Ovary (tissue), 9 donors: ENCODE measurements around the gene ANGPTL4. TPM values are rescaled to one million over a fixed set of nuclear protein-coding genes. Genes with fewer than 3 reads are reported as not detected.
"Not testable (repeated sequence)": the region's sequence is repeated elsewhere in the genome, so short reads cannot be mapped to it uniquely, and the experiment has no call there.

Source experiments
- DNase-seq, 5 donors: peaks; one replicate each; pipeline ENCODE4 v3.0.0-alpha.2; 2019 to 2020
- H3K27ac ChIP-seq, 2 donors: fragments of 200-600 bp; one replicate each; pipeline versions ENCODE4 v1.5.1 to v1.8.0; 2019 to 2022
- H3K27me3 ChIP-seq: fragments of 200-600 bp; one replicate; pipeline ENCODE4 v1.8.0; 2022
- H3K36me3 ChIP-seq: fragments of 200-600 bp; sonication (generic); one replicate; pipeline ENCODE4 v1.5.1; 2019
- H3K4me1 ChIP-seq: one replicate; pipeline ENCODE4 v1.8.1; 2013; ENCODE audit warnings: mild to moderate bottlenecking, moderate library complexity; ENCODE audit not compliant: insufficient read depth
- H3K4me3 ChIP-seq: fragments of 200-600 bp; sonication (generic); one replicate; pipeline ENCODE4 v1.5.1; 2017
- H3K9me3 ChIP-seq, 2 donors: fragments of 200-600 bp in 1 of 2; sonication (generic) in 1 of 2; one replicate each; pipeline versions ENCODE4 v1.5.1 to v1.8.1; 2013 to 2019; ENCODE audit warnings: mild to moderate bottlenecking in 1 of 2, moderate library complexity in 1 of 2
- EP300 ChIP-seq: sonication (generic); formaldehyde crosslinking; IDR thresholded peaks from one replicate; pipeline ENCODE4 v1.6.1; 2017; ENCODE audit warnings: antibody characterized with exemption
- POLR2A ChIP-seq: fragments of 450-650 bp; IDR thresholded peaks from one replicate; pipeline ENCODE4 v1.6.1; 2017; ENCODE audit warnings: antibody characterized with exemption, mild to moderate bottlenecking, moderate library complexity
- WGBS, 3 donors: extraction: QIAGEN DNeasy Blood & Tissue Kit in 1 of 3; methylation state at CpG; one replicate each; pipeline versions ENCODE4 v1.1.5 to v1.1.7; 2013 to 2017; 5-methylcytosine and 5-hydroxymethylcytosine counted together
- intact Hi-C, 4 donors: fragments of 100-400 bp; cut with DNase I; formaldehyde crosslinking; loops; one replicate each; pipeline versions ENCODE4 v1.11.0 to v1.15.1; 2022 to 2023
- polyA plus RNA-seq, 2 donors: library from polyadenylated mRNA; stranded (reverse); fragments of 200-250 nt in 1 of 2; fragments of 350-450 nt in 1 of 2; fragmentation: Illumina TruSeq in 1 of 2; extraction: RNeasy Lipid Tissue Mini Kit (QIAGEN cat#74804) in 1 of 2; gene quantifications; one replicate each; pipeline ENCODE4 v1.2.3, GENCODE V29; 2013 to 2014
- total RNA-seq, 7 donors: library from RNA; depleted of rRNA in 2 of 7; stranded (reverse); fragments of >200 nt in 2 of 7; fragmentation: NEBNext Ultra II Directional in 3 of 7; extraction: Animal tissue kit (Norgen Biotek cat#: 25700) in 3 of 7; gene quantifications; one replicate each; pipeline versions ENCODE4 v1.1.0 to v1.2.4, GENCODE V29; 2016 to 2023
- TF ChIP-seq, protein P1 (sequence below), 3 donors: fragments of 450-650 bp in 2 of 3; fragments of 200-600 bp in 1 of 3; IDR thresholded peaks; one replicate each; pipeline versions ENCODE4 v1.5.1 to v1.8.0; 2016 to 2022; ENCODE audit warnings: antibody characterized with exemption in 3 of 3, mild to moderate bottlenecking in 1 of 3
- donor health status: DM: no; HTN: no; CAD: no; lungs with moderate emphysema.
- donor health status: DM: no; HTN: no; CAD: no.
- donor health status: Bipolar disorder and iron deficiency.
- donor health status: DM: yes; HTN: yes; CAD: no.
- donor health status: DM: no; HTN: no; CAD: no.
- donor health status: DM: yes; HTN: yes; CAD: no.

The ANGPTL4 gene
- total and polyA plus RNA-seq, 9 donors: 0.71 to 35.0 (median 3.0) TPM

DNA sequence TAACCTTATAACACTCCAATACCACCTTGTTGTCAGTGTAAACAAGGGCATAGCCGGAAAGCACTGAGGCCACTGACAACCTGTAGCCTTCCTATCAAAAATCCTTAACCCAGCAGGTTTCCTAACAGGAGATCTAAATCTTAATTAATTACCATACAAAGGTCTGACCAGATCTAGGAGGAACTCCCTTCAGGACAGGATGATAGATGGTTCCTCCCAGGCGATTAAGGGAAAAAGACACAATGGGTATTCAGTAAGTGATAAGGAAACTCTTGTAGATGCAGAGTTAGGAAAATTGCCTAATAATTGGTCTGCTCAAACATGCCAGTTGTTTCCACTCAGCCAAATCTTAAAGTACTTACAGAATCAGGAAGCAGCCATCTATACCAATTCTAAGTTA, 21.1 kb downstream of the ANGPTL4 start:
- H3K27me3 ChIP-seq, H3K36me3 ChIP-seq, H3K27ac ChIP-seq, H3K9me3 ChIP-seq, H3K4me1 ChIP-seq, intact Hi-C loops, DNase-seq, H3K4me3 ChIP-seq: not testable (repeated sequence)
- 67 to 71% (median 71%) methylated on average over 2 of the region's 2 CpGs for WGBS, 3 donors

DNA sequence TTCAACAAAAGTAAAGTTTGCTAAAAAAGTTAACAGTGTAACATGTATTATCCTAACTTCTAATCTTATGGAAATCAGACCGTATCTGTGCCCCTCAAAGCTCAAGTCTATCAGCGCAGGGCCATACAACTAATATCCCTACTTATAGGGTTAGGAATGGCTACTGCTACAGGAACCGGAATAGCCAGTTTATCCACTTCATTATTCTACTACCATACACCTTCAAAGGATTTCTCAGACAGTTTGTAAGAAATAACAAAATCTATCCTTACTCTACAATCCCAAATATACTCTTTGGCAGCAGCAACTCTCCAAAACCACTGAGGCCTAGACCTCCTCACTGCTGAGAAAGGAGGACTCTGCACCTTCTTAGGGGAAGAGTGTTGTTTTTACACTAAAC, 21.6 kb downstream of the ANGPTL4 start:
- not testable (repeated sequence) for H3K27me3 ChIP-seq

DNA sequence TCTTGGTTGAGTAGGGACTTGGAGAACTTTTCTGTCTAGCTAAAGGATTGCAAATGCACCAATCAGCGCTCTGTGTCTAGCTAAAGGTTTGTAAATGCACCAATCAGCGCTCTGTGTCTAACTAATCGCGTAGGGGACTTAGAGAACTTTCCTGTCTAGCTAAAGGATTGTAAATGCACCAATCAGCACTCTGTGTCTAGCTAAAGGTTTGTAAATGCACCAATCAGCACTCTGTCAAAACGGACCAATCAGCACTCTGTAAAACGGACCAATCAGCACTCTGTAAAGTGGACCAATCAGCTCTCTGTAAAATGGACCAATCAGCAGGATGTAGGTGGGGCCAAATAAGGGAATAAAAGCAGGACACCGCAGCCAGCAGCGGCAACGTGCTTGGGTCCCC, 22.5 kb downstream of the ANGPTL4 start:
- H3K9me3 ChIP-seq, H3K27ac ChIP-seq, intact Hi-C loops, DNase-seq, H3K36me3 ChIP-seq, H3K4me3 ChIP-seq, H3K4me1 ChIP-seq, H3K27me3 ChIP-seq: not testable (repeated sequence)
- 88 to 92% (median 91%) methylated on average over 9 of the region's 9 CpGs for WGBS, 3 donors

More for the DNA sequence above, 21.6 kb downstream of the ANGPTL4 start:
- WGBS, 3 donors: 85 to 92% (median 89%) methylated on average over 3 of the region's 3 CpGs
- H3K9me3 ChIP-seq, H3K27ac ChIP-seq, DNase-seq, intact Hi-C loops, H3K36me3 ChIP-seq, H3K4me1 ChIP-seq, H3K4me3 ChIP-seq: not testable (repeated sequence)

DNA sequence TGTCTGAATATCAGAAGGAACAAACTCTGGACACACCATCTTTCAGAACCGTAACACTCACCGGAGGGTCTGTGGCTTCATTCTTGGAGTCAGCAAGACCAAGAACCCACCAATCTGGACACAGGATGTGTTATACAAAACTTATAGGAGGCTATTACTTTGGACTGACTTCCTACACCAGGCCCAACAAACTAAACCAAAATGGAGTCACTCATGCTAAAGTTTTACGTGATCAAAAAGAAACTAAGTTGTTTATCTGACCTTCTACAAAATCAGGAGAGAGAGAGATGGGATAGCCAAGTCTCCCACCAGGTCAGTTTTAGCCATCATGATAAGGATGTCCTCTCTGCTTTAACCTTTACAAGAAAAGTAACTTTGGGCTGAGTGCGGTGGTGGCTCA, 23.0 kb downstream of the ANGPTL4 start:
- Histone ChIP-seq H3K4me3 (no peak overlapping the region), H3K36me3 (no peaks in the 10 kb centered on the region), H3K27me3 (no peaks in the 10 kb centered on the region), H3K9me3 (no peaks in the 10 kb centered on the region), H3K4me1 (peaks cover 10% of the 10 kb centered on the region), H3K27ac (no peak overlapping the region)
- intact Hi-C loops: no loop called here
- no peak for TF ChIP-seq EP300
- no peak for TF ChIP-seq POLR2A
- TF ChIP-seq, protein P1, sequence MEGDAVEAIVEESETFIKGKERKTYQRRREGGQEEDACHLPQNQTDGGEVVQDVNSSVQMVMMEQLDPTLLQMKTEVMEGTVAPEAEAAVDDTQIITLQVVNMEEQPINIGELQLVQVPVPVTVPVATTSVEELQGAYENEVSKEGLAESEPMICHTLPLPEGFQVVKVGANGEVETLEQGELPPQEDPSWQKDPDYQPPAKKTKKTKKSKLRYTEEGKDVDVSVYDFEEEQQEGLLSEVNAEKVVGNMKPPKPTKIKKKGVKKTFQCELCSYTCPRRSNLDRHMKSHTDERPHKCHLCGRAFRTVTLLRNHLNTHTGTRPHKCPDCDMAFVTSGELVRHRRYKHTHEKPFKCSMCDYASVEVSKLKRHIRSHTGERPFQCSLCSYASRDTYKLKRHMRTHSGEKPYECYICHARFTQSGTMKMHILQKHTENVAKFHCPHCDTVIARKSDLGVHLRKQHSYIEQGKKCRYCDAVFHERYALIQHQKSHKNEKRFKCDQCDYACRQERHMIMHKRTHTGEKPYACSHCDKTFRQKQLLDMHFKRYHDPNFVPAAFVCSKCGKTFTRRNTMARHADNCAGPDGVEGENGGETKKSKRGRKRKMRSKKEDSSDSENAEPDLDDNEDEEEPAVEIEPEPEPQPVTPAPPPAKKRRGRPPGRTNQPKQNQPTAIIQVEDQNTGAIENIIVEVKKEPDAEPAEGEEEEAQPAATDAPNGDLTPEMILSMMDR (IDR thresholded peaks at IDR 0.05): no peak
- WGBS, 3 donors: 96 to 99% (median 97%) methylated on average over 4 of the region's 4 CpGs
- no peak for DNase-seq

DNA sequence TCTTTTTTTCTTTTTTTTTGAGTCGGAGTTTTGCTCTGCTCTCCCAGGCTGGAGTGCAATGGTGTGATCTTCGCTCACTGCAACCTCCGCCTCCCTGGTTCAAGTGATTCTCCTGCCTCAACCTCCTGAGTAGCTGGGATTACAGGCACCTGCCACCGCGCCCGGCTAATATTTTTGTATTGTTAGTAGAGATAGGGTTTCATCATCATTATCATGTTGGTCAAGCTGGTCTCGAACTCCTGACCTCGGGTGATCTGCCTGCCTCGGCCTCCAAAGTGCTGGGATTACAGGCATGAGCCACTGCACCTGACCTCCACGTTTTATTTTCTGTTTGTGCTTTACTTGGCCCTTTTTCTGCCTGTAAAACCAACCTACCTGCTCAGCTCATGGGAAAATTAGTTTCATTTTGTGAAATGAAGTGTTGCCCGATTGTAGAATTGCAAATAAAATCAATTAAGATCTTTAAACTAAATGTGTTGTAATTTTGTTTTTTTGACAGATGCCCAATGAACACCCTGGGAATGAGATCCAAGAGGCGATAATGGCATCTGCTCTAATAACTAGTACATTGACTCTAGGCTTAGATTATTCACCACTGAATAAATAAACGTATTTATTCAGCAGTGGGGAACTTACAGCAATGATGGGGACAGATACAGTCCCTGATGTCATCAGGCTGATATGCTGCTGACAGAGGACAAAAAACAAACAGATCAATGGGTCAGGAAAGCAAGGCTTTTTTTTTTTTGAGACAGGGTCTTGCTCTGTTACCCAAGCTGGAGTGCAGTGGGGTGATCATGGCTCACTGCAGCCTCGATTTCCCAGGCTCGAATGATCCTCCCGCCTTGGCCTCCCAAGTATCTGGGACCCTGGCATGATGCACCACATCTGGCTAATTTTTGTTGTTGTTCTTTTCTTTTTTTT, 24.0 kb downstream of the ANGPTL4 start:
- Histone ChIP-seq H3K27ac (no peak overlapping the region), H3K27me3 (no peaks in the 10 kb centered on the region), H3K4me1 (peaks cover 10% of the 10 kb centered on the region), H3K4me3 (no peak overlapping the region), H3K36me3 (no peaks in the 10 kb centered on the region), H3K9me3 (no peaks in the 10 kb centered on the region)
- TF ChIP-seq POLR2A: no peak
- TF ChIP-seq, protein P1 (IDR thresholded peaks at IDR 0.05): no peak
- no peak for TF ChIP-seq EP300
- intact Hi-C loops: no loop called here
- DNase-seq: no peak
- 89 to 90% (median 89%) methylated on average over 16 of the region's 16 CpGs for WGBS, 3 donors

DNA sequence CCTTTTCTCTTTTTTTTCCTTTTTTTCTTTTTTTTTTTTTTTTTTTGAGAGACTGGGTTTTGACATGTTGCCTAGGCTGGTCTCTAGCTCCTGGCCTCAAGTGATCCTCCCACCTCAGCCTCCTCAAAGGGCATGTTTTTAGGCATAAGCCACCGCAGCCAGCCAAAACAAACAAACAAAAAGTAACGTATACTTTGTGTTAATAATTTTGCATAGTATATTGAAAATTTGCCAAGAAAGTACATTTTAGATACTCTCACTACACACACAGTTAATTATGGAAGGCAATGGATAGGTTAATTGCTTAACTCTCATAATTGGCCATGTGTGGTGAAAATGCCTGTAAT, 24.6 kb downstream of the ANGPTL4 start:
- H3K4me3 ChIP-seq: no peak overlapping the region
- H3K27me3 ChIP-seq: no peaks in the 10 kb centered on the region
- no peak for DNase-seq
- TF ChIP-seq, protein P1 (IDR thresholded peaks at IDR 0.05): no peak
- TF ChIP-seq EP300 (no peak), POLR2A (no peak)
- WGBS, 3 donors: 52 to 62% (median 53%) methylated on average over 2 of the region's 2 CpGs
- intact Hi-C loops: no loop called here
- peaks cover 14% of the 10 kb centered on the region for H3K4me1 ChIP-seq
- no peaks in the 10 kb centered on the region for H3K9me3 ChIP-seq
- no peak overlapping the region for H3K27ac ChIP-seq
- H3K36me3 ChIP-seq: no peaks in the 10 kb centered on the region
